Stimulated activated CD8-positive, alpha-beta memory T cell treated with anti-CD3 and anti-CD28 coated beads, Interleukin-4, amount 100 ng/mL, for 24 hours (primary cell): Measurements from ENCODE around the gene CCSER1.
"Not testable (repeated sequence)": the region's sequence is repeated elsewhere in the genome, so short reads cannot be mapped to it uniquely, and the experiment has no call there.

Experiments
- DNase-seq: peaks from one replicate; pipeline ENCODE4 v3.0.0-alpha.2; 2020; ENCODE audit warnings: low read depth

The CCSER1 gene

GRCh38 chr4:91373546-91373945, 1246.4 kb downstream of the CCSER1 start:
- no peak for DNase-seq

- not testable (repeated sequence) for DNase-seq
Observed at GRCh38 chr4:91405431-91405830, 1278.2 kb downstream of the CCSER1 start.

- no peak for DNase-seq
Observed at GRCh38 chr4:91422011-91422410, 1294.8 kb downstream of the CCSER1 start.

- no peak for DNase-seq
Observed at GRCh38 chr4:91426725-91427124, 1299.5 kb downstream of the CCSER1 start.

GRCh38 chr4:91427171-91427570, 1300.0 kb downstream of the CCSER1 start:
- DNase-seq: no peak

GRCh38 chr4:91434631-91435030, 1307.4 kb downstream of the CCSER1 start:
- DNase-seq: no peak

DNA sequence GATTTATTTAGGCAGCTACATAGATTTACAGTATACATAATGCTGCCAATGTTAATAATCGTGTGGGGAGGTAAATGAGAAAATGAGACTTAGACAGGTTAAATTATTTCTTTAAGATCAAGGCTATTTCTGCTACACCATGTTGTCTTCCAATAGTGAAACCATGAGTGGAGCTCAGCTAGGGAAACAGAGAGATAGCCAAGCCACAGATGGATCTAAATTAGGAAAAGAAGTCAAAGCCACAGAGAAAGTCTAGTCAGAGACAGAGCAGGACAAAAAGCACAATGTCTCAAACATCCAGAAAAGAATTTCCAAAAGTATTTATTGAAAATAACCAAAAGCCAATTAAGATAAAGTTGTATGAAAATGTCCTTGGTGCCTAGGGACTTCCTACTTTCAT, 1309.4 kb downstream of the CCSER1 start:
- no peak for DNase-seq

DNA sequence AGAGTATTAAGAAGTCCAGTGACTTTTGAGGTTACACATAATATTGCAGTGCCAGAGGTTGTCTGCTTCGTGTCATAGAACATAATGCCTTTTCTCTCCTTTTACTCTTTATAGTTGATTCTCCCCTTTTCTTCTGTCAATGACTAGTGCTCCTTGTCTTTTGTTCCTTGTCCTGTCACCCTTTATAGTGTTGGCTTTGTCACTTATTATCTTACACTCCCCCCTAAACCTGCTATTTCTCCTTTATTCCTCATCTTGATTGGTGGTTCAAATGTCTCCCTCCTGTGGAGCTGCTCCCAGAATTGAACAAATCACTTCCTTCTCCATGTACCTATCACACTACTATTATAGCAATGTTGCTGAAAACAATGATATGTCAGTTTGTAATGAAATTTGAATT, 1320.0 kb downstream of the CCSER1 start:
- no peak for DNase-seq

DNA sequence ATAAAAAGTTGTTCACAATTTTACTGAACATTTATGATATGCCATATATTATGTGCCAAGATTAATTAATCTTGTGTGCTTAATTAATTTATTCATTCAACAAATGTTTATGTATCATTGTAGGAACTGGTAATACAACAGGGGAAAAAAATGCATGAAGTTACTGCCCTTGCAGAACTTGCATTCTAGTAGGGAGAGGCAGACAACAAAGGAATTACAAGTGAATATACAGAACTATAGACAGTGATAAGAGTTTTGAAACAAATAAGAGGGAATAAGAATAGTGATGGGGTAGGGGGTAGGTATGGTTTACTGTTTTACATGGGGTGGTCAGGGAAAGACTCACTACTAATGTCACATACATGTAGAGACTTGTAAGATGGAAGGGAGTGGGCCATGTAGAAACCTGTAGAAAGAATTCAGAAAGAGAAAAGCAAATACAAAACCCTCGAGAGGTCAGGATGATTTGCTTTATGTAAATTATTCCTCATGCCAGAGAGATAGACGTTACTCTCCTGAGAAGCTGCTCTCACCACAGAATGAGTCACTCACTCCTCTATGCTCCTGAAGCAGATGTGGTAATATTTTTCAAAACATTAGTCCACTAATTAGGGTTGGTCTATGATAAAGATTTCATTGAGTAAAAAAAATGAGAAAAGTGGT, 1321.6 kb downstream of the CCSER1 start:
- no peak for DNase-seq

GRCh38 chr4:91454111-91454510, 1326.9 kb downstream of the CCSER1 start:
- DNase-seq: no peak

DNA sequence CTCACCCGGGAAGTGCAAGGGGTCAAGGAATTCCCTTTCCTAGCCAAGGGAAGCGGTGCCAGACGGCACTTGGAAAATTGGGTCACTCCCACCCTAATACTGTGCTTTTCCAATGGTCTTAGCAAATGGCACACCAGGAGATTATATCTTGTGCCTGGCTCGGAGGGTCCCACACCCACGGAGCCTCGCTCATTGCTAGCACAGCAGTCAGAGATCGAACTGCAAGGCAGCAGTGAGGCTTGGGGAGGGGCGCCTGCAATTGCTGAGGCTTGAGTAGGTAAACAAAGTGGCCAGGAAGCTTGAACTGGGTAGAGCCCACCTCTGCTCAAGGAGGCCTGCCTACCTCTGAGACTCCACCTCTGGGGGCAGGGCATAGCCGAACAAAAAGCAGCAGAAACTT, 1335.4 kb downstream of the CCSER1 start:
- not testable (repeated sequence) for DNase-seq

- no peak for DNase-seq
Observed at GRCh38 chr4:91470671-91471070, 1343.5 kb downstream of the CCSER1 start.

DNA sequence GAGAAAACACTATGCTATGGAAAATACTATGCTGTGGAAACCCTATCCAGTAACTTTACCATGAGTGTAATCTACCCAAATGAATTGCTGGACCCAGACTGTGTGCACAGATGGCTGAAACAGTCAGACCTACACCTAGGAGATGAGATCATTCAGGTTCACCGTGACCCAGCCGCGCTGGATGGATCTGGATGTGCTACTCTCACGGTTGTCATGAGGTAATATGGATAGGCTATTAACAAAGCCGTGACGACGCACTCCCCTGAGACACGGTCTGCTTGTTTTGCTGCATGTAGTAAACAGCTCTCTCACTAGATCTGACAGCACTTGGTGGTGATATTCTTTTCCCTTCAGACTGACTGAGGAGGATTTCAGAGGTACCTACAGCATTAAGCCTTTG, 1344.1 kb downstream of the CCSER1 start:
- no peak for DNase-seq

DNA sequence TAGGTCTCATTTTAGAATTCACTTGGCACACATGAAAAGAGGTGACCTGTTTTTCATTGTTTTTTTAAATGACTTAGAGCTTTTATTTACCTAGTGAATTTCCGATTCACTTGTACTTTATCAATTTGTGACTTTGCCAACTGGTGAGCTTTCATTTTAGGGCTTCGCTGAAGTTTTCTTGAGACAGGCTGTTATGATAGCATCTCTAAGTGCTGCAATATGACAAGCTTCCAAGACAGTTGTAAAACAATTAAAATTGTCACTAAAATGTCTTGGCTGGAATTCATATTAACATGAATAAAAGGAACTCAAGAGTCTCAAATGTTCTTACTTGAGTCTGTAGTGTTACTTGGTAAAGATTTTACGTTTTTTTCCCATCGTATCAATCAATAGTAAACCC, 1344.9 kb downstream of the CCSER1 start:
- no peak for DNase-seq

- DNase-seq: no peak
Observed at GRCh38 chr4:91485415-91485814, 1358.2 kb downstream of the CCSER1 start.

DNA sequence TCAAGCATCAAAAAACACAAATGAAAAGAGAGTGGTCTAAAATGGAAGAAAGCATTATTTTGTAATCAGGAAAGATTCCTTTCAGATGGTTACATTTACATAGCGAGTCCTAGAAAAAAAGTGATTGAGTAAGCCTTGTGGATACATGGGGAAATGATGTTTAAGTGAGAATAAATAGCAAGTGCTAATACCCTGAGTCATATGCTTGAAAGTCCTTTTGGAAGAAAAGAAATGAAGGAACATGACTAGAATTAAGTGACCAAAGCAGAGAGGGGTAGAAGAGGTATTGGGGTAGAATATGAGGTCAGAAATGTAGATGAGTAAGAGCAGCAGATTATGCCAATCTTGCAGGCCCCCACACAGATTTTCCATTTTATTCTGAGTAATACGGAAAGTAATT, 1361.8 kb downstream of the CCSER1 start:
- no peak for DNase-seq

- no peak for DNase-seq
Observed at GRCh38 chr4:91497892-91498291, 1370.7 kb downstream of the CCSER1 start.

DNA sequence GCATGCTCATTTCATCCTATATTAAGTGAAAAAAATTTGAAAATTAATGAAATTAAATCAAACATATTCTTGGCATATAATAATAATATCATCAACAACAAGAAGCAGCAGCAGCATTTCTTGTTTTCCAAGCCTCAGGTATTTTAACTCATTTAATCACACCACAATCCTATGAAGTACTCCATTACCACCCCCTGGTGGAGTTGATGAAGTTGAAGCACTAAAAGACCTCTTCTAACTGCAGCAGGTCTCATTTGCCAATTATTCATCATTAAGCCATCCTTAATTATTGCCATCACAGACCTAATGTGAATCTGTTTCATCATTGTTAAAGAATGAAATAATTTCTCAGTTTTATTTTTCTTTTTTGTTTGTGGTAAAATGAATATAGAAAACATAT, 1375.2 kb downstream of the CCSER1 start:
- DNase-seq: no peak

GRCh38 chr4:91513326-91513725, 1386.1 kb downstream of the CCSER1 start:
- no peak for DNase-seq

- no peak for DNase-seq
Observed at GRCh38 chr4:91519155-91519554, 1392.0 kb downstream of the CCSER1 start.

DNA sequence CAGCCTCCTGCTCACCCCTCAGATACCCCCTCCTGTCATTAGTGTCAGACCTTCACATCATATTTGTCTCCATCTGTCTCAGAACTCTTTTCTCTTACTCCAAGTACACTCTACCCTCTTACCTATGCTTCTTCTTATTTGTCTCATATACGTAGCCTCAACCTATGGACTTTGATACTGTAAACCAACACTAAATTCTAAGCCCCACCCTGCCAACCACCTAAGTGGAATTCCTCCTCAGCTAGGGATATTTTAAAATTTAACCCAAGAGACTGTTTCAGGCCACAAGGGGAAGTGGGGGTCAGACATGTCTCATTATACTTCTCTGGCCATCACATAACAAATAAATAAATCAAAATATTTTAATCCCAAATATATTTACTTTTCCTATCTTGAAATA, 1398.4 kb downstream of the CCSER1 start:
- DNase-seq: no peak

GRCh38 chr4:91527056-91527455, 1399.9 kb downstream of the CCSER1 start:
- no peak for DNase-seq

- DNase-seq: no peak
Observed at GRCh38 chr4:91567594-91567993, 1440.4 kb downstream of the CCSER1 start.

- DNase-seq: no peak
Observed at GRCh38 chr4:91577864-91578263, 1450.7 kb downstream of the CCSER1 start.

DNA sequence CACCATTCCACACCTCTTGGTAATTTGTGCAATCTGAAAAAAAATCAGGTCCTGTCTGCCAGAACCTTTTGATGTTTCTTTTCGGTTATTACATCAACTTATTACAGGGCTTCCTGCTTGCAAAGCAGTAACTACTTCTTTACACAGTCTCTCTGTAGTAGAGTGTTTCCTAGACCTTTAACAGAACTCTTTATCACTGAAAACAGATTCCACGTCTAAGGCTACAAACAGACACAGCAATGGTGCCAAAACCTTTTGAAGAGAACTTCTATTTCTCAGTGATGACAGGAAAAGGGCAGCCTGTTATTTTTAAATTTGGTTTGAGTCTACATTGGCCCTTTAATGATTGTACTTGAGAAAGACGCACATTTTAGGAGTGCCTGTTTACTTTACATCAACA, 1463.1 kb downstream of the CCSER1 start:
- DNase-seq: no peak
